Spleen (tissue), 3 donors: ENCODE data around the gene USP53.

Experiments
- POLR2A ChIP-seq, 3 donors: fragments of 450-650 bp; IDR thresholded peaks; one replicate each; pipeline ENCODE4 v1.5.1; 2017; ENCODE audit warnings: antibody characterized with exemption in 3 of 3, mild to moderate bottlenecking in 1 of 3
- POLR2AphosphoS5 ChIP-seq, 3 donors: sonication (generic); formaldehyde crosslinking; IDR thresholded peaks; one replicate each; pipeline ENCODE4 v1.5.1; 2017; ENCODE audit warnings: antibody characterized with exemption in 3 of 3

DNA sequence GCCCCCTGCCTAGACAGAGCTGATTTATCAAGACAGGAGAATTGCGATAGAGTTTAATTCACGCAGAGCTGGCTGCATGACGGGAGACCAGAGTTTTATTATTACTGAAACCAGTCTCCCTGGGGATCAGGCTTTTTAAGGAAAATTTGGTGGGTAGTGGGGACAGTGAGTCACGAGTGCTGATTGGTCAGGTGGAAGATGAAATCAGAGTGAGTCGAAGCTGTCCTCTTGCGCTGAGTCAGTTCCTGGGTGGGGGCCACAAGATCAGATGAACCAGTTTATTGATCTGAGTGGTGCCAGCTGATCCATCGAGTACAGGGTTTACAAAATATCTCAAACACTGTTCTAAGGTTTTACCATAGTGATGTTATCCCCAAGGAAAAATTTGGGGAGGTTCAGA, 40.3 kb upstream of the USP53 start:
- TF ChIP-seq POLR2A (IDR thresholded peaks at IDR 0.05), result no peak
- TF ChIP-seq POLR2AphosphoS5 (IDR thresholded peaks at IDR 0.05), result no peak
